H1 (cell line): Measurements from ENCODE around the gene PRICKLE1. TPM values are rescaled to one million over a fixed set of nuclear protein-coding genes. Genes with fewer than 3 reads are reported as not detected.

Experiments
- CTBP2 ChIP-seq: IDR thresholded peaks from 2 replicates; pipeline ENCODE4 v1.7.0; 2011; ENCODE audit warnings: borderline replicate concordance, mild to moderate bottlenecking, moderate library complexity, mixed read lengths, low read length; ENCODE audit not compliant: insufficient read depth, insufficient read length
- EP300 ChIP-seq, 2 experiments: IDR thresholded peaks; 1 replicate in 1 of 2; 2 replicates in 1 of 2; pipeline ENCODE4 v1.6.1; 2011 to 2012; ENCODE audit warnings: low read depth in 2 of 2, low read length in 2 of 2, mild to moderate bottlenecking in 2 of 2, borderline replicate concordance in 1 of 2, inconsistent platforms in 1 of 2, moderate library complexity in 1 of 2
- RNF2 ChIP-seq: fragments of 200-900, 300-1000 bp; sonication (generic); IDR thresholded peaks from 2 replicates; pipeline ENCODE4 v1.7.1; 2016; ENCODE audit warnings: borderline replicate concordance, low read depth, mild to moderate bottlenecking, antibody characterized with exemption, low read length; ENCODE audit not compliant: poor library complexity, severe bottlenecking; ENCODE audit errors: missing control alignments
- SP4 ChIP-seq: IDR thresholded peaks from 2 replicates; pipeline ENCODE4 v1.6.1; 2012; ENCODE audit warnings: low read length, inconsistent platforms
- polyA plus RNA-seq, 7 experiments: library from polyadenylated mRNA; depleted of rRNA in 3 of 7; stranded (reverse) in 5 of 7; unstranded in 2 of 7; fragments of >200 nt in 5 of 7; fragments of 200-250 nt in 2 of 7; gene quantifications; 1 replicate in 5 of 7; 2 replicates in 1 of 7; 4 replicates in 1 of 7; pipeline versions ENCODE4 v1.2.1 to v1.2.3, GENCODE V29; 2011 to 2013; ENCODE audit warnings: missing spikeins in 2 of 7, mixed read lengths in 2 of 7
- total RNA-seq: library from RNA; stranded (reverse); fragmentation: NEBNext Ultra II Directional; extraction: Animal tissue kit (Norgen Biotek cat#: 25700); gene quantifications from 2 replicates; pipeline ENCODE4 v1.2.1, GENCODE V29; 2021

Gene PRICKLE1
- total and polyA plus RNA-seq, 2 of the 8 experiments (the other 6 are each of a cell fraction or from before 2014, with no cell fraction given), result 14.0 to 22.4 TPM

DNA sequence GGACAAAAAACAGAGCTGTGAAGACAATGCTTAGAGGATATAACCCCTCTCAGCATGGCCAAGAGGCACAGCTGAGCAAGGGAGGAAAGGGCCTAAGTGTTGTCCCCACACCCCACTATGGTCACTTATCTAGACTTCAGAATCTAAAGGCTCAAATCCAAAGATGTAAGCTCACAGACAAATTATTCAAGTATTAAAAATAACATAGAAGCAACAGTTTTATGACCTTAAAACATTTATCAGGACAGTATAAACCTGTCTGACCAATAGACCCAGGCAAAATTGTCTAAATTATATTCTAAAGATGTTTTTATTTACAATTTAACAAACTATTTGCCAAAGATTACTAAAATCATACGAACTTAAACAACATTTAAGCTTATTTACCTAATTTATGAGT is 28.1 kb upstream of the PRICKLE1 start (continued):
- no peak for TF ChIP-seq RNF2
- TF ChIP-seq EP300 (IDR thresholded peaks at IDR 0.05; ENCODE audit: borderline replicate concordance in 1 of 2, low read depth in 2 of 2, low read length in 2 of 2), result no peak
- TF ChIP-seq SP4, result no peak
- TF ChIP-seq CTBP2, result no peak
